ENCODE data around the gene TENT5C.

- TF ChIP-seq CEBPB (IDR thresholded peaks at IDR 0.05; ENCODE audit: low read depth) (no peak), CTCF (IDR thresholded peaks at IDR 0.05 in 2 of 3, conservative IDR thresholded peaks at IDR 0.05 in 1 of 3; ENCODE audit: borderline replicate concordance in 1 of 3, insufficient read depth in 1 of 3, low read depth in 2 of 3, low read length in 2 of 3) (no peak), EZH2 (IDR thresholded peaks at IDR 0.05) (no peak), RAD21 (IDR thresholded peaks at IDR 0.05; ENCODE audit: low read depth) (no peak), SP1 (IDR thresholded peaks at IDR 0.05; ENCODE audit: low read depth) (no peak), ZNF274 (IDR thresholded peaks at IDR 0.05; ENCODE audit: low read depth, low read length) (no peak), SIN3A (IDR thresholded peaks at IDR 0.05; ENCODE audit: low read depth) (no peak)
These were observed 29.6 kb upstream of the TENT5C start for GRCh38 chr1:117576236-117576635.
